HepG2 (cell line): Measurements from ENCODE around the gene ITPRIPL1. TPM values are rescaled to one million over a fixed set of nuclear protein-coding genes. Genes with fewer than 3 reads are reported as not detected.
A peak's percentile ranks its signal among the peaks of the same experiment; 100 is the strongest.

Experiments used
- ATM ChIP-seq: fragments of 450-650 bp; IDR thresholded peaks from 2 replicates; pipeline ENCODE4 v1.7.1; 2017; ENCODE audit warnings: mild to moderate bottlenecking, borderline replicate concordance
- CC2D1A ChIP-seq: sonication (generic); formaldehyde crosslinking; IDR thresholded peaks from 2 replicates; pipeline ENCODE4 v1.8.1; 2023; ENCODE audit warnings: mild to moderate bottlenecking, missing genetic modification reagents
- CCDC6 ChIP-seq: sonication (generic); formaldehyde crosslinking; IDR thresholded peaks from 2 replicates; pipeline ENCODE4 v1.8.1; 2022; ENCODE audit warnings: mild to moderate bottlenecking, missing genetic modification reagents, moderate library complexity
- CREBL2 ChIP-seq: sonication (generic); formaldehyde crosslinking; IDR thresholded peaks from 2 replicates; pipeline ENCODE4 v1.8.1; 2023; ENCODE audit warnings: missing genetic modification reagents, mild to moderate bottlenecking, borderline replicate concordance
- FUBP1 ChIP-seq: sonication (generic); formaldehyde crosslinking; IDR thresholded peaks from 2 replicates; pipeline ENCODE4 v1.5.1; 2020; ENCODE audit warnings: missing genetic modification reagents, mild to moderate bottlenecking, borderline replicate concordance
- IKZF1 ChIP-seq: fragments of 450-650 bp; IDR thresholded peaks from 2 replicates; pipeline ENCODE4 v1.7.1; 2016
- KDM3A ChIP-seq: IDR thresholded peaks from 2 replicates; pipeline ENCODE4 v1.6.1; 2018; ENCODE audit warnings: low read depth, missing compliant biosample characterization
- MYNN ChIP-seq: sonication (generic); formaldehyde crosslinking; IDR thresholded peaks from 2 replicates; pipeline ENCODE4 v1.4.0; 2020; ENCODE audit warnings: mild to moderate bottlenecking, low read depth, missing genetic modification reagents
- PAX8 ChIP-seq: sonication (generic); formaldehyde crosslinking; IDR thresholded peaks from 2 replicates; pipeline ENCODE4 v1.8.0; 2022; ENCODE audit warnings: mild to moderate bottlenecking, missing genetic modification reagents, borderline replicate concordance
- PBX2 ChIP-seq: IDR thresholded peaks from 2 replicates; pipeline ENCODE4 v1.6.1; 2016; ENCODE audit warnings: control low read depth
- RFXAP ChIP-seq: sonication (generic); formaldehyde crosslinking; IDR thresholded peaks from 2 replicates; pipeline ENCODE4 v1.4.0; 2020; ENCODE audit warnings: missing genetic modification reagents, borderline replicate concordance
- SMAD9 ChIP-seq: sonication (generic); formaldehyde crosslinking; IDR thresholded peaks from 2 replicates; pipeline ENCODE4 v1.5.1; 2020; ENCODE audit warnings: mild to moderate bottlenecking, missing genetic modification reagents
- SMARCC2 ChIP-seq: fragments of 450-650 bp; IDR thresholded peaks from 2 replicates; pipeline ENCODE4 v1.6.1; 2017; ENCODE audit warnings: antibody characterized with exemption, mild to moderate bottlenecking
- TEAD2 ChIP-seq: sonication (generic); formaldehyde crosslinking; IDR thresholded peaks from 2 replicates; pipeline ENCODE4 v1.9.0; 2021; ENCODE audit warnings: missing genetic modification reagents
- TFDP2 ChIP-seq: sonication (generic); formaldehyde crosslinking; IDR thresholded peaks from 2 replicates; pipeline ENCODE4 v1.4.0; 2020; ENCODE audit warnings: missing genetic modification reagents
- THAP11 ChIP-seq: IDR thresholded peaks from 2 replicates; pipeline ENCODE4 v1.6.1; 2016; ENCODE audit warnings: missing biosample characterization, missing genetic modification reagents
- THAP9 ChIP-seq: sonication (generic); formaldehyde crosslinking; IDR thresholded peaks from 2 replicates; pipeline ENCODE4; 2020; ENCODE audit warnings: missing genetic modification reagents, mild to moderate bottlenecking, borderline replicate concordance
- ZFAT ChIP-seq: sonication (generic); formaldehyde crosslinking; conservative IDR thresholded peaks from 2 replicates; pipeline ENCODE4 v1.8.1; 2023; ENCODE audit warnings: missing genetic modification reagents, inconsistent platforms
- ZNF20 ChIP-seq: sonication (generic); formaldehyde crosslinking; IDR thresholded peaks from 2 replicates; pipeline ENCODE4 v1.4.0; 2020; ENCODE audit warnings: mild to moderate bottlenecking, moderate library complexity, missing genetic modification reagents
- ZNF333 ChIP-seq: sonication (generic); formaldehyde crosslinking; IDR thresholded peaks from 2 replicates; pipeline ENCODE4 v1.4.0; 2020; ENCODE audit warnings: mild to moderate bottlenecking, missing genetic modification reagents, borderline replicate concordance
- ZNF558 ChIP-seq: sonication (generic); formaldehyde crosslinking; IDR thresholded peaks from 2 replicates; pipeline ENCODE4 v1.9.0; 2022; ENCODE audit warnings: mild to moderate bottlenecking, missing genetic modification reagents, borderline replicate concordance
- ZZZ3 ChIP-seq: sonication (generic); formaldehyde crosslinking; IDR thresholded peaks from 2 replicates; pipeline ENCODE4 v1.4.0; 2020; ENCODE audit warnings: missing genetic modification reagents, mild to moderate bottlenecking, borderline replicate concordance
- polyA plus RNA-seq, 8 experiments: library from polyadenylated mRNA; depleted of rRNA in 3 of 8; stranded (reverse) in 7 of 8; unstranded in 1 of 8; fragments of >200 nt; fragmentation: Illumina TruSeq in 4 of 8; extraction: Trizol in 4 of 8; gene quantifications; 2 replicates each; pipeline versions ENCODE4 v1.2.1 to v1.2.3, GENCODE V29; 2011 to 2016; ENCODE audit warnings: low read depth in 4 of 8, missing spikeins in 1 of 8, mixed read lengths in 1 of 8; ENCODE audit not compliant: insufficient read depth in 1 of 8
- total RNA-seq, 5 experiments: library from RNA; depleted of rRNA; stranded (reverse); fragments of >200 nt; fragmentation: Illumina TruSeq; extraction: Trizol; gene quantifications; 2 replicates each; pipeline ENCODE4 v1.2.3, GENCODE V29; 2016; ENCODE audit warnings: low read depth in 1 of 5

Gene ITPRIPL1
- total and polyA plus RNA-seq, 2 of the 13 experiments (the other 11 are each of a cell fraction or from before 2014, with no cell fraction given), result 4.3 to 11.7 TPM

GRCh38 chr2:96305091-96305978, 19.8 kb upstream of the ITPRIPL1 start, which contains the start of gene SNRNP200 (continued):
- TF ChIP-seq THAP9 (CRISPR knock-in tag) (peak; percentile 95), ZNF333 (CRISPR knock-in tag) (peak; percentile 23), ZNF20 (CRISPR knock-in tag) (no peak), TEAD2 (CRISPR knock-in tag) (peak; percentile 89; the same call in 1 of the 2 replicates), SMAD9 (CRISPR knock-in tag) (no peak; the same call in 1 of the 2 replicates), ATM (no peak), THAP11 (CRISPR knock-in tag) (peak; percentile 97), CCDC6 (CRISPR knock-in tag) (peak; percentile 70), PBX2 (CRISPR knock-in tag) (no peak), PAX8 (CRISPR knock-in tag) (peak; percentile 99), ZNF558 (CRISPR knock-in tag) (no peak; the same call in 1 of the 2 replicates), FUBP1 (CRISPR knock-in tag) (peak; percentile 90; the same call in 1 of the 2 replicates), CREBL2 (CRISPR knock-in tag) (peak; percentile 98; the same call in 1 of the 2 replicates), CC2D1A (CRISPR knock-in tag) (peak; percentile 96; the same call in 1 of the 2 replicates), ZZZ3 (peak; percentile 99), TFDP2 (CRISPR knock-in tag) (peak; percentile 95), MYNN (no peak), IKZF1 (no peak), SMARCC2 (no peak), KDM3A (CRISPR knock-in tag) (0 out of 2 replicates have a peak, but pooled peaks have one; percentile 77), RFXAP (CRISPR knock-in tag) (peak; percentile 96), ZFAT (CRISPR knock-in tag) (0 out of 2 replicates have a peak, but pooled peaks have one; percentile 86)
